ENCODE measurements around the gene CDIPT.

The CDIPT gene

GRCh38 chr16:29809031-29809747 lies 53.8 kb downstream of the CDIPT start:
- DNase-seq: no peak

All from NCI-H2029 treated with DMSO at 0.1 percent for 48 hours (cell line).